ENCODE results near the gene ARID1A.

GRCh38 chr1:26744075-26744959 lies 48.5 kb downstream of the ARID1A start:
- TF ChIP-seq CTCF (IDR thresholded peaks at IDR 0.05) (no peak), POLR2AphosphoS5 (IDR thresholded peaks at IDR 0.05) (peak; percentile 84 to 88)

All from upper lobe of left lung (tissue), 4 donors.